GM21390 (cell line): ENCODE data around the gene ZNF484.
"Not testable (repeated sequence)": the region's sequence is repeated elsewhere in the genome, so short reads cannot be mapped to it uniquely, and the experiment has no call there.

ENCODE experiments used
- ATAC-seq: cut with Tn5 transposase; IDR thresholded peaks from one replicate; pipeline ENCODE4 v1.9.1; 2021; ENCODE audit not compliant: unreplicated experiment

Gene ZNF484

GRCh38 chr9:92864152-92864551 lies 13.7 kb downstream of the ZNF484 start:
- no peak for ATAC-seq

GRCh38 chr9:92860867-92861266 lies 17.0 kb downstream of the ZNF484 start:
- no peak for ATAC-seq

GRCh38 chr9:92857236-92857635 lies 20.6 kb downstream of the ZNF484 start:
- ATAC-seq: no peak

- no peak for ATAC-seq
Measured at GRCh38 chr9:92853716-92854115, 24.1 kb downstream of the ZNF484 start.

- no peak for ATAC-seq
Measured at GRCh38 chr9:92850898-92851297, 26.9 kb downstream of the ZNF484 start.

- ATAC-seq: not testable (repeated sequence)
Measured at GRCh38 chr9:92848740-92849139, 29.1 kb downstream of the ZNF484 start.

GRCh38 chr9:92846662-92847145 lies 31.1 kb downstream of the ZNF484 start:
- ATAC-seq: no peak

- ATAC-seq: not testable (repeated sequence)
Measured at GRCh38 chr9:92838411-92838810, 39.4 kb downstream of the ZNF484 start.

GRCh38 chr9:92837191-92837590 lies 40.6 kb downstream of the ZNF484 start:
- ATAC-seq: no peak

GRCh38 chr9:92829420-92829819 lies 48.4 kb downstream of the ZNF484 start:
- ATAC-seq: no peak

- ATAC-seq: not testable (repeated sequence)
Measured at GRCh38 chr9:92825065-92825464, 52.8 kb downstream of the ZNF484 start.

GRCh38 chr9:92820964-92821363 lies 56.9 kb downstream of the ZNF484 start:
- ATAC-seq: no peak

GRCh38 chr9:92819898-92820297 lies 57.9 kb downstream of the ZNF484 start:
- not testable (repeated sequence) for ATAC-seq

- ATAC-seq: not testable (repeated sequence)
Measured at GRCh38 chr9:92809629-92810326, 68.1 kb downstream of the ZNF484 start.

- no peak for ATAC-seq
Measured at GRCh38 chr9:92808726-92809451, 68.9 kb downstream of the ZNF484 start.

- no peak for ATAC-seq
Measured at GRCh38 chr9:92807757-92808725, 69.8 kb downstream of the ZNF484 start.

GRCh38 chr9:92807031-92807756 lies 70.6 kb downstream of the ZNF484 start:
- ATAC-seq: no peak

- ATAC-seq: no peak
Measured at GRCh38 chr9:92804727-92805126, 73.1 kb downstream of the ZNF484 start.

- no peak for ATAC-seq
Measured at GRCh38 chr9:92798358-92798757, 79.5 kb downstream of the ZNF484 start.

- not testable (repeated sequence) for ATAC-seq
Measured at GRCh38 chr9:92796337-92796804, 81.5 kb downstream of the ZNF484 start.
